A673 (cell line): ENCODE results near the gene ADAP2. TPM values are rescaled to one million over a fixed set of nuclear protein-coding genes. Genes with fewer than 3 reads are reported as not detected.
"Not testable (repeated sequence)": the region's sequence is repeated elsewhere in the genome, so short reads cannot be mapped to it uniquely, and the experiment has no call there.

Source experiments
- BruUV-seq: library from RNA; stranded (reverse); fragments of 400-500 nt; replicated peaks from 2 replicates; lab custom pipeline; 2021; lab: Mats Ljungman, UMichigan
- CTCF ChIA-PET: fragments of 300-600 bp; sonication (Branson Sonifier 250); formaldehyde crosslinking; loops from one replicate; lab custom pipeline; 2022; ENCODE audit warnings: antibody characterized with exemption; lab: Charles Lee
- POLR2A ChIA-PET: fragments of 300-600 bp; sonication (Branson Sonifier 250); formaldehyde crosslinking; loops from one replicate; lab custom pipeline; 2022; ENCODE audit warnings: antibody characterized with exemption; ENCODE audit not compliant: low non-redundant PET; lab: Charles Lee
- DNase-seq: peaks from one replicate; pipeline ENCODE4 v3.0.0-alpha.2; 2015; ENCODE audit warnings: low spot score
- H3K27ac ChIP-seq: fragments of 200-600 bp; sonication (generic); 2 replicates; pipeline ENCODE4 v1.5.1; 2016; ENCODE audit warnings: mixed run types, low read depth, mild to moderate bottlenecking, mixed read lengths, antibody characterized with exemption, low read length; ENCODE audit not compliant: poor library complexity, severe bottlenecking
- H3K27me3 ChIP-seq: fragments of 200-600 bp; sonication (generic); replicated peaks from 2 replicates; pipeline ENCODE4 v1.6.1; 2017; ENCODE audit warnings: mixed run types, low read depth, mild to moderate bottlenecking, mixed read lengths, antibody characterized with exemption, low read length; ENCODE audit not compliant: insufficient read depth, poor library complexity
- H3K36me3 ChIP-seq: fragments of 200-600 bp; sonication (generic); 2 replicates; pipeline ENCODE4 v1.6.1; 2016; ENCODE audit warnings: mixed run types, mild to moderate bottlenecking, mixed read lengths, antibody characterized with exemption, low read length; ENCODE audit not compliant: insufficient read depth, poor library complexity, severe bottlenecking
- H3K4me1 ChIP-seq: fragments of 200-600 bp; sonication (generic); 2 replicates; pipeline ENCODE4 v1.6.1; 2017; ENCODE audit warnings: mixed run types, mild to moderate bottlenecking, mixed read lengths, antibody characterized with exemption, low read length; ENCODE audit not compliant: insufficient read depth, poor library complexity, severe bottlenecking
- H3K4me3 ChIP-seq: fragments of 200-600 bp; sonication (generic); 2 replicates; pipeline ENCODE4 v1.5.1; 2016; ENCODE audit warnings: low read depth, mixed run types, mild to moderate bottlenecking, mixed read lengths, low read length; ENCODE audit not compliant: poor library complexity, severe bottlenecking
- H3K9me3 ChIP-seq: fragments of 200-600 bp; sonication (generic); 2 replicates; pipeline ENCODE4 v1.6.1; 2016; ENCODE audit warnings: mixed run types, low read depth, mild to moderate bottlenecking, mixed read lengths, antibody characterized with exemption, low read length; ENCODE audit not compliant: poor library complexity, severe bottlenecking
- EZH2 ChIP-seq: fragments of 200-600 bp; sonication (generic); IDR thresholded peaks from 2 replicates; pipeline ENCODE4 v1.6.1; 2017; ENCODE audit warnings: borderline replicate concordance, low read depth, mild to moderate bottlenecking, mixed read lengths, antibody characterized with exemption, low read length; ENCODE audit not compliant: poor library complexity, severe bottlenecking
- intact Hi-C: fragments of 100-400 bp; cut with micrococcal nuclease; formaldehyde crosslinking; loops from one replicate; pipeline ENCODE4 v1.10.0; 2022; ENCODE audit not compliant: unreplicated experiment
- total RNA-seq: library from RNA; stranded (reverse); gene quantifications from 2 replicates; pipeline ENCODE4 v1.2.3, GENCODE V29; 2021
- TF ChIP-seq, protein P1 (sequence below): fragments of 300-800, 200-600 bp; sonication (generic); conservative IDR thresholded peaks from 2 replicates; pipeline ENCODE4 v1.5.1; 2017; ENCODE audit warnings: low read depth, mild to moderate bottlenecking, antibody characterized with exemption, low read length, moderate library complexity, mixed read lengths

ADAP2 gene
- total RNA-seq, 1 experiment from 2014 or later: not detected

DNA sequence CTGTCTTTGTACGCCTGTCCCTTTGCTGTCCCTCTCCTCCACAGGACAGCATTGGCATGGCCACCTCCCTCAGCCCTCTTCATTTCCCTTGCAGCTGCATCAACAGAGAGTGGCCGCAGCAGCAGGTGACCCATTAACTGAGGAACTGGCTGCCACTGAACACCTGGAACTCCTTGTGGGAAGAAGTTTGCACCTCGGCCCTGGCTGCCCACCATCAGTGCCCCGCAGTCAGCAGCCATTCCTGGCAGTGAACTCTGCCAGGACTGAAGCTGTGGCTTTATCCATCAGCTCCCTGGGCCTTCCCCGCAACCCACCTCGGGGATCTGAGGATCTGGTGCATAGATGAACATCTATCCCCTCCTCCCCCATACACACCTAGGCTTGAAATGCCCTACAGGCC lies 36.0 kb downstream of the ADAP2 start:
- no peak overlapping the region for H3K4me3 ChIP-seq
- no peaks in the 10 kb centered on the region for H3K9me3 ChIP-seq
- H3K27me3 ChIP-seq: no peaks in the 10 kb centered on the region
- BruUV-seq: no TSS peak
- no peaks in the 10 kb centered on the region for H3K4me1 ChIP-seq
- intact Hi-C loops: no loop called here
- POLR2A ChIA-PET: no interaction called here
- TF ChIP-seq, protein P1, sequence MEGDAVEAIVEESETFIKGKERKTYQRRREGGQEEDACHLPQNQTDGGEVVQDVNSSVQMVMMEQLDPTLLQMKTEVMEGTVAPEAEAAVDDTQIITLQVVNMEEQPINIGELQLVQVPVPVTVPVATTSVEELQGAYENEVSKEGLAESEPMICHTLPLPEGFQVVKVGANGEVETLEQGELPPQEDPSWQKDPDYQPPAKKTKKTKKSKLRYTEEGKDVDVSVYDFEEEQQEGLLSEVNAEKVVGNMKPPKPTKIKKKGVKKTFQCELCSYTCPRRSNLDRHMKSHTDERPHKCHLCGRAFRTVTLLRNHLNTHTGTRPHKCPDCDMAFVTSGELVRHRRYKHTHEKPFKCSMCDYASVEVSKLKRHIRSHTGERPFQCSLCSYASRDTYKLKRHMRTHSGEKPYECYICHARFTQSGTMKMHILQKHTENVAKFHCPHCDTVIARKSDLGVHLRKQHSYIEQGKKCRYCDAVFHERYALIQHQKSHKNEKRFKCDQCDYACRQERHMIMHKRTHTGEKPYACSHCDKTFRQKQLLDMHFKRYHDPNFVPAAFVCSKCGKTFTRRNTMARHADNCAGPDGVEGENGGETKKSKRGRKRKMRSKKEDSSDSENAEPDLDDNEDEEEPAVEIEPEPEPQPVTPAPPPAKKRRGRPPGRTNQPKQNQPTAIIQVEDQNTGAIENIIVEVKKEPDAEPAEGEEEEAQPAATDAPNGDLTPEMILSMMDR: no peak
- no peak for TF ChIP-seq EZH2
- DNase-seq: no peak
- CTCF ChIA-PET: no interaction called here
- no peaks in the 10 kb centered on the region for H3K36me3 ChIP-seq
- no peak overlapping the region for H3K27ac ChIP-seq

DNA sequence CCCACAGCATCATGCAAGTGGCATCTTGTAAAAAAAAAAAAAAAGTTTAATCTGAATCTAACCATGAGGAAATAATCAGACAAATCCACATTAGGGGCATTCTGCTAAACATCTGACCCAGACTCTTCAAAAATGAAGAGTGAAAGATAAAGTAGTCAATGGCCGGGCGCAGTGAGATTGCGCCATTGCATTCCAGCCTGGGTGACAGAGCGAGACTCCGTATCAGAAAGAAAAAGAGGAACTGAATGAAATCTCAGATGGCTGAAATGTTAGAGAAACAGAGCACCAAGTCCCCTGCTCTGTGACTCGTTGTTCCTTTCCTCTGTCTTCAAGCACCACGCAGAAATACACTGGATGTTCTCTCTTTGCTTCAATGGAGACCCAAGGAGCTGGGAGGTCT lies 36.4 kb downstream of the ADAP2 start:
- Histone ChIP-seq H3K27me3 (no peaks in the 10 kb centered on the region), H3K4me3 (no peak overlapping the region), H3K27ac (no peak overlapping the region), H3K4me1 (no peaks in the 10 kb centered on the region), H3K36me3 (no peaks in the 10 kb centered on the region), H3K9me3 (no peaks in the 10 kb centered on the region)
- no peak for TF ChIP-seq EZH2
- TF ChIP-seq, protein P1: no peak
- intact Hi-C loops: no loop called here
- DNase-seq: no peak
- ChIA-PET POLR2A (no interaction called here), CTCF (no interaction called here)
- no TSS peak for BruUV-seq

DNA sequence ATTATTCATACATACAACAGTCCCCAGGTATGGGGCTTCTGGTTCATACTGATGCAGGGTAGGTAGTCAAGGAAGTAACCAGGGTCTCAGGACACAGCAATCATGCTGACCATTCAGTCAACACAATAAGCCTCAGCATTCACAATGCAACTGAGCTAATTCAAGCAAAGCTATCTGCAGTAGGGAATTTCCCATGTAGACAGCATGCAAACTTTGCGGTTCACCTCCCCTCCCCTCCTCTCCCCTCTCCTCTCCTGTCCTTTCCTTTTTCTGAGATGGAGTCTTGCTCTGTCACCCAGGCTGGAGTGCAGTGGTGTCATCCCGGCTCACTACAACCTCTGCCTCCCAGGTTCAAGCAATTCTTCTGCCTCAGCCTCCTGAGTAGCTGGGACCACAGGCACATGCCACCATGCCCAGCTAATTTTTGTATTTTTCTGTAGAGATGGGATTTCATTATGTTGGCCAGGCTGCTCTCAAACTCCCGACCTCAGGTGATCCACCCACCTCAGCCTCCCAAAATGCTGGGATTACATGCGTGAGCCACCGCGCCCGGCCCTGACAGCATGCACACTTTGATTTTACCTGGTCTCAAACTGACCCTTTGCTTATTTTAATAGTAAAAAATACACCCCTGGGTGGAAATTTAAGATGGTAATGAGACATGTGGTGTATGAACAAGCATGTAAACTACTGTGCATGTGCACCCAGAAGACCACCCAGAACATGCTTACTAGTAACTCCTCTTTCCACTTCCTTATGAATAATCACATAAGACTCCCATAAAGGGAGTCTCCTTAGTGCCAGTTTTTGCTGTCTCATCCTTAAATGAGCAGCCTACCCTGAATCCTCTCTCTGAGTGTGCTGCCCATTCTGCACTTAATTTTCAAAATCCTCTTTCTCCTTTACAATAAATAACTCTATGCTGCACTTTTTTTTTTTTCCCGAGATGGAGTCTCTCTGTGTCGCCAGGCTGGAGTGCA lies 39.8 kb downstream of the ADAP2 start:
- POLR2A ChIA-PET: interaction anchor here (0.9 kb wide), 1 partner anchor 9 kb away, joined by 5 read pairs; no protein-coding TSS in a partner anchor

DNA sequence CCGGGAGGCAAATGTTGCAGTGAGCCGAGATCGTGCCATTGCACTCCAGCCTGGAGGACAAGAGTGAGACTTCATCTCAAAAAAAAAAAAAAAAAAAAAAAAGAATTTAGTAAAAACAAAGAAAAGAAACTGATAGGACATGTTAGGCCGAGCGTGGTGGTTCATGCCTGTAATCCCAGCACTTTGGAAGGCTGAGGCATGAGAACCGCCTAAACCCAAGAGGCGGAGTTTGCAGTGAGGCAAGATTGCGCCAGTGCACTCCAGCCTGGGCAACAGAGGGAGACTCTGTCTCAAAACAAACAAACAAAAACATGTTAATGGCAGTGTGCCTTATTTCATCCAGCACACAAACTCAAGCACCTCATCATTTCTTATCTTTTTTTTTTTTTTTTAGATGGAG lies 42.6 kb downstream of the ADAP2 start:
- H3K4me1 ChIP-seq, H3K36me3 ChIP-seq, H3K4me3 ChIP-seq, intact Hi-C loops, BruUV-seq, DNase-seq, POLR2A ChIA-PET, H3K9me3 ChIP-seq, H3K27me3 ChIP-seq, H3K27ac ChIP-seq, CTCF ChIA-PET: not testable (repeated sequence)

More for the DNA sequence above, 39.8 kb downstream of the ADAP2 start:
- DNase-seq: no peak
- TF ChIP-seq EZH2: no peak
- TF ChIP-seq, protein P1: no peak
- Histone ChIP-seq H3K36me3 (no peaks in the 10 kb centered on the region), H3K27ac (no peak overlapping the region), H3K9me3 (no peaks in the 10 kb centered on the region), H3K27me3 (no peaks in the 10 kb centered on the region), H3K4me1 (no peaks in the 10 kb centered on the region), H3K4me3 (no peak overlapping the region)
- CTCF ChIA-PET: no interaction called here
- BruUV-seq: no TSS peak
- intact Hi-C loops: no loop called here
